Upper lobe of left lung (tissue), 6 donors: ENCODE measurements around the gene IPCEF1. TPM values are rescaled to one million over a fixed set of nuclear protein-coding genes. Genes with fewer than 3 reads are reported as not detected.

Experiments used
- ATAC-seq, 2 donors: fragments of 200-7000 bp; cut with Tn5 transposase; one replicate each; pipeline ENCODE4 v1.9.1; 2022; ENCODE audit warnings: mild to moderate bottlenecking in 2 of 2, moderate library complexity in 2 of 2; ENCODE audit not compliant: low FRiP score in 2 of 2
- DNase-seq, 2 donors: peaks; one replicate each; pipeline ENCODE4 v3.0.0-alpha.2; 2019 to 2020
- H3K27ac ChIP-seq, 4 donors: fragments of 200-600 bp; sonication (generic); one replicate each; pipeline ENCODE4 v1.5.1; 2016 to 2019
- H3K27me3 ChIP-seq, 4 donors: fragments of 200-600 bp; sonication (generic); one replicate each; pipeline ENCODE4 v1.5.1; 2017 to 2019
- H3K36me3 ChIP-seq, 4 donors: fragments of 200-600 bp; sonication (generic); one replicate each; pipeline ENCODE4 v1.5.1; 2016 to 2019
- H3K4me1 ChIP-seq, 4 donors: fragments of 200-600 bp; sonication (generic); one replicate each; pipeline ENCODE4 v1.5.1; 2018 to 2019
- H3K4me3 ChIP-seq, 4 donors: fragments of 200-600 bp; sonication (generic); one replicate each; pipeline ENCODE4 v1.5.1; 2017 to 2019; ENCODE audit warnings: mild to moderate bottlenecking in 2 of 4, moderate library complexity in 1 of 4
- H3K9me3 ChIP-seq, 4 donors: fragments of 200-600 bp; sonication (generic); one replicate each; pipeline ENCODE4 v1.5.1; 2018 to 2019
- EP300 ChIP-seq, 4 donors: sonication (generic); formaldehyde crosslinking; IDR thresholded peaks; one replicate each; pipeline ENCODE4 v1.5.1; 2017; ENCODE audit warnings: antibody characterized with exemption in 4 of 4, control low read depth in 2 of 4
- POLR2A ChIP-seq, 4 donors: fragments of 450-650 bp; IDR thresholded peaks; one replicate each; pipeline ENCODE4 v1.5.1; 2016 to 2017; ENCODE audit warnings: antibody characterized with exemption in 4 of 4, mild to moderate bottlenecking in 2 of 4
- POLR2AphosphoS5 ChIP-seq, 2 donors: sonication (generic); formaldehyde crosslinking; IDR thresholded peaks; one replicate each; pipeline ENCODE4 v1.5.1; 2017; ENCODE audit warnings: antibody characterized with exemption in 2 of 2
- whole genome bisulfite sequencing, 2 donors: methylation state at CpG; one replicate each; pipeline ENCODE4 v1.1.5; 2017 to 2018; 5-methylcytosine and 5-hydroxymethylcytosine counted together
- total RNA-seq, 6 donors: library from RNA; depleted of rRNA in 4 of 6; stranded (reverse); fragments of >200 nt in 4 of 6; gene quantifications; one replicate each; pipeline versions ENCODE4 v1.1.0 to v1.2.1, GENCODE V29; 2016 to 2021
- TF ChIP-seq, protein P1 (sequence below), 6 experiments: fragments of 450-650 bp in 4 of 6; fragments of 200-600 bp in 2 of 6; sonication (generic) in 2 of 6; IDR thresholded peaks; one replicate each; pipeline ENCODE4 v1.5.1; 2016 to 2019; ENCODE audit warnings: antibody characterized with exemption in 6 of 6
- donor health status: DM: no; HTN: no; CAD: no; lungs with moderate emphysema.
- donor health status: DM: no; HTN: yes; CAD: no; lungs with severe emphysema.

The IPCEF1 gene
- total RNA-seq, 6 donors from 2014 or later: 1.0 to 5.5 (median 4.0) TPM

DNA sequence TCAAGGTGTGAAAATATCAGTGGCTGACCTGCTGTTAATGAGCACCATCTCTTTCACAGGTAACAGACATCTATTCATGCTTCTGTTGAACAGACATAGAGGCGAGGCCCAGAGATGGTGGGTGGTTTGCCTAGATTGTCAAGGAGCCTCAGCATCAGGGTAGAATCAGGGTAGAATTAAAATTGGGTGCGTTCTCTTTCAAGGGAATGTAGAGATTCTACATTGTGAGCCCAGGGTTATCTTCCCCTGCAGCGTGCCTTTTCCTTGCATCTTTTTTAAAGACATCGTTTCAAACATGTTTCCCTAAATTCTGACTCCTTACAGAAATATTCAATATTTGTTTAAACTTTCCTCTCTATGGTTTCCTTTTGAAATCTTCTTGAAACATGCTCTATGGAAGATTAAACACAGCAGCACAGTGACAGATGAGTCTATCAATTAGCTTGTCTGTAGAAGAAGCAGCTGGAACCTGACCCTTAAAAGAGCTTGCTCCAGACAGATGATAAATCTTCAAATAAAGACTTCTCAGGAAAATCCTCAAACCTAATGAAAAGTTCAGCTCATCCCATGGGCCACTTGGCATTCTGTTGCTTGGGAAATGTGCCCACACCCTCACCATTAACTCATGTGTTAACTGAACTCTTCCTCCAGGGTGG lies 119.8 kb downstream of the IPCEF1 start:
- no peaks in the 10 kb centered on the region for H3K9me3 ChIP-seq
- H3K27me3 ChIP-seq: no peaks in the 10 kb centered on the region
- TF ChIP-seq, protein P1, sequence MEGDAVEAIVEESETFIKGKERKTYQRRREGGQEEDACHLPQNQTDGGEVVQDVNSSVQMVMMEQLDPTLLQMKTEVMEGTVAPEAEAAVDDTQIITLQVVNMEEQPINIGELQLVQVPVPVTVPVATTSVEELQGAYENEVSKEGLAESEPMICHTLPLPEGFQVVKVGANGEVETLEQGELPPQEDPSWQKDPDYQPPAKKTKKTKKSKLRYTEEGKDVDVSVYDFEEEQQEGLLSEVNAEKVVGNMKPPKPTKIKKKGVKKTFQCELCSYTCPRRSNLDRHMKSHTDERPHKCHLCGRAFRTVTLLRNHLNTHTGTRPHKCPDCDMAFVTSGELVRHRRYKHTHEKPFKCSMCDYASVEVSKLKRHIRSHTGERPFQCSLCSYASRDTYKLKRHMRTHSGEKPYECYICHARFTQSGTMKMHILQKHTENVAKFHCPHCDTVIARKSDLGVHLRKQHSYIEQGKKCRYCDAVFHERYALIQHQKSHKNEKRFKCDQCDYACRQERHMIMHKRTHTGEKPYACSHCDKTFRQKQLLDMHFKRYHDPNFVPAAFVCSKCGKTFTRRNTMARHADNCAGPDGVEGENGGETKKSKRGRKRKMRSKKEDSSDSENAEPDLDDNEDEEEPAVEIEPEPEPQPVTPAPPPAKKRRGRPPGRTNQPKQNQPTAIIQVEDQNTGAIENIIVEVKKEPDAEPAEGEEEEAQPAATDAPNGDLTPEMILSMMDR (IDR thresholded peaks at IDR 0.05): no peak
- no peak for TF ChIP-seq POLR2A (IDR thresholded peaks at IDR 0.05)
- TF ChIP-seq EP300 (IDR thresholded peaks at IDR 0.05): no peak
- TF ChIP-seq POLR2AphosphoS5 (IDR thresholded peaks at IDR 0.05): no peak
- 81 to 86% methylated on average over 4 of the region's 4 CpGs for WGBS, 2 donors
- DNase-seq (no peak), ATAC-seq (no peak)
- H3K27ac ChIP-seq: no peak overlapping the region
- no peaks in the 10 kb centered on the region for H3K36me3 ChIP-seq
- H3K4me3 ChIP-seq: no peak overlapping the region
- no peaks in the 10 kb centered on the region for H3K4me1 ChIP-seq

DNA sequence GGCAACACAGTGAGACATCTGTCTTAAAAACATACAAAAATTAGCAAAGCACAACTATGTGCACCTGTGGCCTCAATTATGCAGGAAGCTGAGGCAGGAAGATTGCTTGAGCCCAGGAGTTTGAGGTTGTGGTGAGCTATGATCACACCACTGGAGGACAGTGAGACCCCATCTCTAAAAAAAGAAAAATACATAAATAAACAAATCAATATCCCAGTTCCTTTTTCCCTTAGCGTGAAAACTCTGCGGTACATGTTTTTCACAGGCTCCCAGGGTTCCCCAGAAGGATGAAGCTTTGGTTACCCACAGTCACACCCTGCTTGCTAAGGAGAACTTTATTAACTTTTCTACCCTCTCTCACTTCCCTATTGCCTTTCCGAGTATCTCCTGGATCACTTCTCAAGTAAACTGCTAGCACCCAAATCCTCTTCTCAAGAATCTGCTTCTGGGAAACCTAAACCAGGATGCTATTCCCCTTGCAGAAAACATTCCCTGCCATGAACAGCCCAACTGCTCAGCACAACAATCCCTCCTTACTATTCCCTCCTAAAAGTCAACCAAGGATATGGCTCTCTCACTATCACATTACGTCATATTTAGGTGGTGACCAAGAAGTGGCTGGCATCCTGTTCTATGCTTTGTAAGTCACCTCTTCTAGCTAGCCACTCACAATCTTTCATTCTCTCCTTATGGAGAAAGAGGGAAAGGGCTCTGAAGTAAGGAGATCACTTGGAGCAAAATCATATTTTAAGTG lies 122.4 kb downstream of the IPCEF1 start:
- H3K27me3 ChIP-seq: no peaks in the 10 kb centered on the region
- H3K36me3 ChIP-seq: no peaks in the 10 kb centered on the region
- no peak overlapping the region for H3K4me3 ChIP-seq
- TF ChIP-seq POLR2A (IDR thresholded peaks at IDR 0.05) (no peak), EP300 (IDR thresholded peaks at IDR 0.05) (no peak), POLR2AphosphoS5 (IDR thresholded peaks at IDR 0.05) (no peak)
- TF ChIP-seq, protein P1 (IDR thresholded peaks at IDR 0.05): no peak
- H3K9me3 ChIP-seq: no peaks in the 10 kb centered on the region
- no peaks in the 10 kb centered on the region for H3K4me1 ChIP-seq
- H3K27ac ChIP-seq: no peak overlapping the region
- ATAC-seq (peak in 1 of 2 donors; percentile 61), DNase-seq (no peak)
- 78 to 88% methylated on average over 4 of the region's 4 CpGs for WGBS, 2 donors

DNA sequence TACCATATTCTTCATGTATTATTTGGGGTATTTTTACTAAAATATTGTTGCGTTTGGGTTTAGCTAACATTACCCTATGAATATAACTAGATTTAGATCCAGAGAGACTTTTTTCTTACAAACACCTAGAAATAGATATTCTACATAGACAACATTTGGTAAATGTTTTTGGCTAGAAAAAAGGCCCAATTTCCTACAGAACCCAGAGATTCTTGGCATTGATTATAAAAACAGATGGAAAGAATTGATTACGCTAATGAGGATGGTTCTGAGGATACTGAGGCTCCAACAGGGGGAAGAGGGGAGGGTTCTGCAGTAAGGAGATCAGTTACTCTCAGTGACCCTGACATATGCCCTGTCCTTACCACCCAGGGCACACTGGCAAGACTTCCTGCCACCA lies 123.2 kb downstream of the IPCEF1 start:
- ATAC-seq (no peak), DNase-seq (no peak)
- no peak for TF ChIP-seq POLR2AphosphoS5 (IDR thresholded peaks at IDR 0.05)
- TF ChIP-seq, protein P1 (IDR thresholded peaks at IDR 0.05): no peak
- no peak for TF ChIP-seq POLR2A (IDR thresholded peaks at IDR 0.05)
- no peak for TF ChIP-seq EP300 (IDR thresholded peaks at IDR 0.05)
- Histone ChIP-seq H3K36me3 (no peaks in the 10 kb centered on the region), H3K27me3 (no peaks in the 10 kb centered on the region), H3K27ac (no peak overlapping the region), H3K4me1 (no peaks in the 10 kb centered on the region), H3K4me3 (no peak overlapping the region), H3K9me3 (no peaks in the 10 kb centered on the region)
- WGBS, 2 donors: 97 to 98% methylated on average over 2 of the region's 2 CpGs

DNA sequence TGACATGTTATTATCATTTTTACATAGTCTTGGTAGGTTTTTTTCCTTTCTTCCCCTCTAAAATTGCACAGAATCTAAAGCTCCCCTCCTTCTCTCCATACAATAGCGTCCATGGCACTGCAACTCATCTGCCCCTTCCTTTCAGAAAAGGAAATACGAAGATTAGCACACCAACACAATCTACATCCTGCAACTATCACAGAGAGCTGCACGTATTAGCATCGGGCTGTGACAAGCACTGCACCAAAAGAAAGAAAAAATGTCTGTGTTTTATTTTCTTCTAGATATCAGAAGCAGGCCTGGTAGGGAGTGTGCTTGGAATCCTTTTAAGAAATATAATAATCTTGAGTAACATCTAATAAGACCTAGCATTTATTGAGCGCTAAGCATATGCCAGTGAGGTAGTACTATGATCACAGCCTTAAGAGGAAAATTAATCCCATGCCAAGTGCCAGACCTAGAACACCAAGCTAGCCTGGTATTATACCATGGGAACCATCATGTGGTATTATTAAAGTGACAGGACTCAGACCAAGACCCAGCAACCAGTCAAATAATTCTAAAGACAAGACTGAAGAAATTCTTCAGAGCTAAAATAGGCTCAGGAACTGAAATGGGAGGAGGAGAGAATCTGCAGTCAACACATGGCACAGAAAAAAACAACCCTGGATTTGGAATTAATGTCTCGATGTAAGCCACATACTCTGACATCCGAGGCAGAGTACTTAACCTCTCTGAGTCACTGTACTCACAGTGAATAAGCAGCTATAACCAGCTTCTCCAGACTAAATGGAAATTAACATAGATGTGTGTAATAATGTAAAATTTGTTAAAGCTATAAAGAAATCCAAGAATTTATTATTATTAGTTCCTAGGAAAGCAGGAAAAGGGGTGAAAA lies 124.3 kb downstream of the IPCEF1 start:
- Histone ChIP-seq H3K4me1 (no peaks in the 10 kb centered on the region), H3K27ac (no peak overlapping the region), H3K4me3 (no peak overlapping the region), H3K36me3 (no peaks in the 10 kb centered on the region), H3K27me3 (no peaks in the 10 kb centered on the region), H3K9me3 (no peaks in the 10 kb centered on the region)
- DNase-seq: no peak
- TF ChIP-seq EP300 (IDR thresholded peaks at IDR 0.05) (no peak), POLR2AphosphoS5 (IDR thresholded peaks at IDR 0.05) (no peak), POLR2A (IDR thresholded peaks at IDR 0.05) (no peak)
- TF ChIP-seq, protein P1 (IDR thresholded peaks at IDR 0.05): no peak
- ATAC-seq: no peak
- 67 to 70% methylated on average over 7 of the region's 7 CpGs for WGBS, 2 donors
